Fibroblast of skin of left quadriceps (primary cell): ENCODE data around the gene CFAP90.

Experiments used
- DNase-seq, 2 experiments: peaks; one replicate each; pipeline ENCODE4 v3.0.0-alpha.2; 2013; ENCODE audit warnings: low read depth in 2 of 2

The CFAP90 gene

DNA sequence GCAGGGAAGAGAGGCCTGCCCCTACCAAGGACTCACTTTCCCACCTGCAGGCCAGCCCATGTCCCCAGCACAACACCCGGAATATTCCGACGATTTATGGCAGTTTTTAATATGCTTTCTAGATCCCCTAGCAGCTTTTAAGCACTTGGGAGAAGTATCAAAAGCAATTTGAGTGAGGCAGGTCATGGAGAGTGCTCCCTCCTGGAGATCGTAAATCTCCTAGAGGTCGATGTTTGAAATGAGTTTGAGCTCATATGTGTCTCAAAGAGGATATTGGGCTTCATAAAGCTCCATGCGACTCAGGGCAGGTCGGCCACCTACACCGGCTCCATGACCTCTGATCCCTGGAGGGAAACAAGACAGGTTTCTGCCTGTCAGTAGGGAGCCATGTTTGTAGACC, 27.3 kb downstream of the CFAP90 start:
- no peak for DNase-seq

- no peak for DNase-seq
Observed at GRCh38 chr5:7822449-7822848, 28.5 kb downstream of the CFAP90 start.

DNA sequence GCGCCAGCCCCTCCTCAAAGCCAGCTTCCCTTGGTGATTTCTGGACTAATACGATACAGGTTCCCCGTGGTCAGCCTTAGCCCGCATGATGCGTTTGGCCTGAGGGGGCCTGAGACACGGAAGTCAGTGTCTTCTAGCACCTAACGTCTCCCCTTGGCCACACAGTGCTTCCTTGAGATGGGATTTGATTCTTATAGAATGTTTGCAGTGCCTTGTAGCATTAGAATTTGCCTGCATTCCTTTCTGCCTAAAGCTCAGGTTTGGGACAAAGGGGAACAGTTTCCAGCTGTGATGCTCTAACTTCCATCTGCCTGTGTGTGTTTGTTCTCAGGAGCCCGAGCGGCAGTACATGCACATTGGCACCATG, 34.4 kb downstream of the CFAP90 start:
- DNase-seq = no peak

GRCh38 chr5:7815892-7816534, 34.9 kb downstream of the CFAP90 start:
- DNase-seq = peak in 1 of 2 experiments; percentile 8

DNA sequence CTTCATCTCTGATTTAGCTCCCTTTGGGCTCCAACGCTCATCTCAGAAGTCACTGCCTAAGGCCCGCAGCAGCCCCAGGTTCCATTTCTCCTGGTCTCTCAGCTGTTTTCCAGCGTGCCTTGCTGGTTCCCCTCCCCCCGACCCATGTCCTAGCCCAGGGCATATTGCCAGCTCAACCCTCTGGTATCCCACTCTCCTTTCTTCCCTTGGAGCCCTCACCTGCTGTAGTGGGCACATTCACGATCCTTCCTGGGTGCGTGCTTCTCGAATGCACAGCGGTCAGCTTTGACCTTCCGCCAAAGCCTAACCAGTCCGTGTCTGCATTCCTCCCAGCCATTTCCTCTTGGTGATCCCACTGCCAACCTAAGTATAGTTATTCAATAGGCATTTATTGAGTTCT, 36.1 kb downstream of the CFAP90 start:
- no peak for DNase-seq

GRCh38 chr5:7813576-7813975, 37.4 kb downstream of the CFAP90 start:
- no peak for DNase-seq

- DNase-seq = no peak
Observed at GRCh38 chr5:7813007-7813406, 37.9 kb downstream of the CFAP90 start.

GRCh38 chr5:7811715-7812114, 39.2 kb downstream of the CFAP90 start:
- no peak for DNase-seq

GRCh38 chr5:7808998-7809397, 41.9 kb downstream of the CFAP90 start:
- DNase-seq = no peak

DNA sequence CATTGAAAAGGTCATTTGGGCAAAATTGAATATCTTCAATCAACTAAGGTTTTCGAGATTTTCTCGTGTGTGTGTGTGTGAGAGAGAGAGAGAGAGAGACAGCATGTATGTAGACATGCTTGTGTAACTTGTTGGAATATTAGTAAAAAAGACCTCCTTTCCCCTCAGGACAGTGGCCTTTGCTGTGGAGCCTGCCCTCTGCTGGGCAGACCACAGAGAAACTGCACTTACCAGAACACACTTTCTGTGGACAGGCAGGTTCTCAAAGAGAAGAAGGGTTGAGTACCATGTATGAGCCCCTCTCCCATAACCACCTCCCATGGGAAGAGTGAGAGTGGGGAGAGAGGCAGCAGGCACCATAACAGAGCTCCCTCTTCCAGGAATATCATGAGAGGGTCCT, 45.6 kb downstream of the CFAP90 start:
- no peak for DNase-seq

- no peak for DNase-seq
Observed at GRCh38 chr5:7803937-7804336, 47.0 kb downstream of the CFAP90 start.

DNA sequence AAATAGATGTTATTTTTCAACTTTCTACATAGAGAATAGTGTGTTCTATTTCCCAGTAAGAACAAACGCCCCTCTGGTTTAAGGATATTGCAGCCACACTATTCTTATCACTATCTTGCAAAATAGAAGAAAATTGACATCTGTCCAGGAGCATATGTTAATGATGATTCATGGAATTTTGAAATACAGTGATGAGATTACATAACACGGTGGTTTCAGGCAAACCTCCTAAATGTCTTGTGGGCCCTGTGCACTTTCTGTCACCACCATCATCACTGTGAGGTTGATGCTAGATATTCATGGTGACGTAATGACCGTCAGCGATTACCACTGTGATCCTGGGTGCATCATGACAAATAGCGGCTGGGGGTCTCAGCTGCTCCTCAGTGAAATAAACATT, 48.1 kb downstream of the CFAP90 start:
- DNase-seq = no peak

- no peak for DNase-seq
Observed at GRCh38 chr5:7801891-7802614, 48.9 kb downstream of the CFAP90 start.

DNA sequence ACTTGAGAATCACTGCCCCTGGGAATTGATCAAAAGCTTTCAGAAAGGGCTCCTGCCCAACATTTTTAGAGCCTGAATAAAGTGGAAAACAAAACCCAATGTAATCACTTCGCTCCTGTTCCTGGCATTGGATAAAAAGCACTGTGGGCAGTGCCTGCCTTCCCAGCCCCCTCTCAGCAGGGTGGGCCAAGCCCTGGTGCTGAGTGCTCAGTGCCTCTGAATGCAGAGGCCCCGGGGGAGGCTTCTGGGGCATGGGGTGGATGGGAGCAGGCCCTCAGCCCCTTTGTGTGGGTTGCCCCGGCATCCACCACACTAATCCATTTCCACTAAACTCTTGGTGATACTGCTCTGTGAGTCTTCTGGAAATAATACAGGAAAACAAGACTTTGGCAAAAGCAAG, 55.6 kb downstream of the CFAP90 start:
- DNase-seq = no peak

DNA sequence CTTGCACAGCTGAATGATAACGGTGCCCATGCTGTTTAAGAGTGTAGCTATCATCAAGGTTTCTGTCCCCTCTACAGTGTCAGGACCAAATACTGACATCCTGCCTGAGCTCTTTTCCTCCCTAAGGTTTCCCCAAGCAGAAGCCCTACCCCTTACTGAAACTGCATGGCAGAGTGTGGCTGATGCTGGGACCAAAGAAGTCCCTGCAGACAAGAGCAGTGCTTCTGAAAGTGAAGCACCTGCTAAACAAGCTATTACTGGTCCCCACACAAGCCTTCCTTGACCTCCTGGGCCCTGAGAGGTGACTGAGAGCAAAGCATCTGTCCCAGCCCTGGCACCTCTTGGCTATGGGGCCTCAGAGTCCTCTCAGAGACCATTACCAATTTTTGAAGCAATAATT, 56.1 kb downstream of the CFAP90 start:
- DNase-seq = no peak

GRCh38 chr5:7794311-7794710, 56.6 kb downstream of the CFAP90 start:
- no peak for DNase-seq

DNA sequence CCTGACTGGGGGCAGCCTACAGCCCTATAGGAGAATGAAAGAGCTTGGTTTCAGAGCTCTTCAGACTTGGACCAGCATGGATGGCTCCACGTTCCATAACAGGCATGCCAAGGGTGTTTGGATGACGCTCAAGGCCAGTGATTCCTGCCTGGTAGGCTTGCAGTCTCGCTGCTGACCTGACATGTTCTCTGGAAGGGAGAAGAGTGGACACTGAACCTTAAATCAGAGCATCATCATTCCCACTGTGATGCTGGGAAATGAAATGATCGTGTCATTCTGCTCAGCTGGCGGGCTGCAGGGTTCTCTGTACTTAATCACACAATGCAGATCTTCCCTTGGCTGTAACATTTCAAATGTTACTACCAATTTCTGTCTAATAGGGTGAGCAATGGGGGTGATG, 57.0 kb downstream of the CFAP90 start:
- DNase-seq = no peak

DNA sequence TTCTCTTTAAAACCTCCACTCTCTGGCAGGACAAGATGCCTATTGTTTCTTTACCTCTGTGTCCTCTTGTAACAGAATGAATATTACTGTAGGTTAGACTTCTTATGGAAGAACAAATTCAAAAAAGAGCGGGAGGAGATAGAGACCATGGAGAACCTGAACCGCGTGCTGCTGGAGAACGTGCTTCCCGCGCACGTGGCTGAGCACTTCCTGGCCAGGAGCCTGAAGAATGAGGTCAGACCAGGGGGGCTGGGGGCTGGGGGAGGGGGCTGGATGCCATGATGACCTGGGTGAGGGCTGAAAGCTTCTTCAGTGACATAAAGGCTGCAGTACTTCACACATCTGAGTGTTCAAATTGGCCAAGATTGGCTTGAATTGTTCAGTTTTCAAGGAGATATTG, 61.4 kb downstream of the CFAP90 start:
- no peak for DNase-seq

- DNase-seq = no peak
Observed at GRCh38 chr5:7787770-7788169, 63.2 kb downstream of the CFAP90 start.

DNA sequence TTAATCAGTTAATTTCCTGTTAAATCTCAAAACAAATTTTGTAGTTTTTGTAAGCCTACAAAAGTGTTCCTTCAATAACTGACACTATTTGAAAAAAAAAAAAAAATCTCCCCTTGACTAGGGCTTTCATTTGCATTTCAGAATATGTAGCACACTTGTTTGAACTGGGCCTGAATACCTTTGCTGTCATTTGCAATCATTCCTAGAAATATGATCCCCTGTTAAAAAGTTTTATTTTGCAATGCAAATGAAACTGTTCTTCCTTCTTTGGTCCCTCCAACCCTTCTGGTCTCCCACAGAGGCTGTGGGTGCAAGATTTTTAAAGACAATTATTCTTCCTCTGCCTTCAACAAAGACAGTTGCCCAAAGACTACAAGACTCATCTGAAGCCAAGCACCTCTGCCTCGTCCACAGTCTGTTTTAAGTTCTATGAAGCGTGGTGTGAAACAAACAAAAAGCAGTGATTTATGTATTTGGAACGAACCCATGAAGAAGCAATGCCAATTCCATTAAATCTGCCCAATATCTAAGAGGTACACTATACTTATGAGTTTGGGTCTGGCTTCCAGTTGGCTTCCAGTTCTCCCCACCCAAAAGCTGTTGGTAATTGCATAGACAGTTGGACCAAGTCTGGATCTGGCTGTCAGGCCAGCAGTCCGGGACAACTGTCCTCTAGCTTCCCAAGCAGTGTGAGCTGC, 66.1 kb downstream of the CFAP90 start:
- no peak for DNase-seq

- DNase-seq = no peak
Observed at GRCh38 chr5:7781899-7782298, 69.0 kb downstream of the CFAP90 start.
